Activated CD8-positive, alpha-beta memory T cell treated with anti-CD3 and anti-CD28 coated beads for 4 hours (primary cell): ENCODE measurements around the gene TAP2.

Experiments
- DNase-seq, 2 donors: peaks; one replicate each; pipeline ENCODE4 v3.0.0-alpha.2; 2020; ENCODE audit warnings: low read depth in 2 of 2

TAP2 gene

DNA sequence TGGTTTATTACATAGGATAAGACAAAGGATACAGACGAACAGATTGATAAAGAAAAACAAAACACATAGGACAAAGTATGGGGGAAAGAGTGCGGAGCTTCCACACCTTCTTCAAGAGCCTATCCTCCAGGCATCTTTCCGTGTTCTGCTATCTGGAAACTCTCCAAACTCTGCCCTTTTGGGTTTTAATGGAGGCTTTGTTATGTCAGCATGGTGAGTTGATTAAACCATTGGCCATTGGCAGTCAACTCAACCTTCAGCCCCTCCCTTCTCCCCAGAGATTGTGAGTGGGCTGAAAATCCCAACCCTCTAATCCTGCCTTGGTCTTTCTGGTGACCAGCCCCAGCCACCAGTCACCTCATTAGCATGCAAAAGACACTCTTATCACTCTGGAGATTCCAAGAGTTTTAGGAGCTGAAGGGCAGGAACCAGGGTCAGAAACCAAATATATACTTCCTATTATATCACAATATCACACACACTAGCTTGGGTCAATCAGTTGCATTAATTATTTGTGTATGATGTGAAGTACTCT, 45.6 kb downstream of the TAP2 start:
- no peak for DNase-seq

DNA sequence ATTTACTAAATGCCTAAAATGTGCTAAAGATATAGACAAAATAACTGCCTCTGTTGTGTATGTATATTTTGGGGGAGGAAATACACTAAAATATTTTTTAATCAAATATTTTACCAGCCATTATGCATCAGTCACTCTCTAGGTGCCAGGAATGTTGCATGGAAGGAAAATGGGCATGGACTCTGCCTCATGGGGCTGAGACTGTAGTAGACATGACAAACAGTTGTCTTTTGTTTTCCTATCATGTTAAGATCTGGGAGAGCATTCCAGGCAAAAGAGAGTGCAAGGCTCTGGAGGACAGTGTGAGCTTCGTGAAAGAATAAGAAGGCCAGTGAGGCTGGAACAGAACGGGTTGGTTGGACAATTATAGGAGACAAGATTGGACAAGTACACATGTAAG, 48.2 kb downstream of the TAP2 start:
- DNase-seq, result no peak
